ENCODE data around the gene MAD2L2. TPM values are rescaled to one million over a fixed set of nuclear protein-coding genes. Genes with fewer than 3 reads are reported as not detected.

The MAD2L2 gene
- polyA plus RNA-seq, 3 donors = 50.4 to 71.3 (median 57.8) TPM

DNA sequence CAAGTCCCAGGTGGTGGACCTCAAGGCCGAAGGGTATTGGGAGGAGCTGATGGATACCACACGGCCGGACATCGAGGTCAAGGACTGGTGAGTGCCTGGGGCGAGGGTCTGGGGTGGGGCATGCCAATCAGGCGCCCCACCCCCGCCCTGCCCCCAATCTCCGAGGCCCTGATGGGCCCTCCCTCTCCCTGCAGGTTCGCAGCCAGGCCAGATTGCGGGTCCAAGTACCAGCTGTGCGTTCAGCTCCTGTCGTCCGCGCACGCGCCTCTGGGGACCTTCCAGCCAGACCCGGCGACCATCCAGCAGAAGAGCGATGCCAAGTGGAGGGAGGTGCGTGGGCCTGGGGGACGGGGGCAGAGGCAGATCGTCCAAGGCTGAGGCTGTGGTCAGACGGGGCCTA is 22.4 kb downstream of the MAD2L2 start:
- intact Hi-C loops (cut with micrococcal nuclease) = no loop called here
- no peak overlapping the region for H3K9ac ChIP-seq (ENCODE audit: insufficient read depth, low read length, poor library complexity, severe bottlenecking)
- H3K79me2 ChIP-seq (ENCODE audit: insufficient read depth, low read length) = no peaks in the 10 kb centered on the region
- no peak overlapping the region for H3K27ac ChIP-seq (ENCODE audit: low read depth in 1 of 2, low read length in 2 of 2)
- 97% methylated on average over 23 of the region's 23 CpGs for WGBS (ENCODE audit: insufficient coverage)
- Mint-ChIP-seq H3K36me3 (peaks cover 4 to 19% of the 10 kb centered on the region in 2 donors), H3K9me3 (peaks cover 0 to 6% (median 0%) of the 10 kb centered on the region in 7 donors), H3K27me3 (ENCODE audit: low read depth in 3 of 3) (peaks cover 14 to 27% (median 23%) of the 10 kb centered on the region in 3 donors), H3K4me3 (no peak overlapping the region), H3K27ac (no peak overlapping the region), H3K4me1 (peaks cover 16% of the 10 kb centered on the region)
- peaks cover 15 to 26% of the 10 kb centered on the region in 2 donors for H3K4me1 ChIP-seq (ENCODE audit: control insufficient read depth in 1 of 2, insufficient read depth in 2 of 2, low read length in 2 of 2)
- peaks cover 0 to 16% of the 10 kb centered on the region in 2 donors for H3K27me3 ChIP-seq (ENCODE audit: control insufficient read depth in 2 of 2, insufficient read depth in 2 of 2, low read length in 2 of 2)
- H4K20me1 ChIP-seq (ENCODE audit: insufficient read depth, low read length) = no peaks in the 10 kb centered on the region
- no peak overlapping the region for H2AFZ ChIP-seq (ENCODE audit: insufficient read depth, low read depth, low read length, poor library complexity, severe bottlenecking)
- no peak for DNase-seq
- no peak overlapping the region for H3K4me3 ChIP-seq (replicated peaks in 1 of 3; ENCODE audit: low read depth in 2 of 3, low read length in 3 of 3)
- H3K4me2 ChIP-seq (replicated peaks; ENCODE audit: extremely low read depth, low read length, poor library complexity, severe bottlenecking) = no peak overlapping the region
- H3K36me3 ChIP-seq (replicated peaks in 1 of 2; ENCODE audit: control insufficient read depth in 1 of 2, insufficient read depth in 2 of 2, low read length in 2 of 2) = no peaks in the 10 kb centered on the region
- TF ChIP-seq, protein P1, sequence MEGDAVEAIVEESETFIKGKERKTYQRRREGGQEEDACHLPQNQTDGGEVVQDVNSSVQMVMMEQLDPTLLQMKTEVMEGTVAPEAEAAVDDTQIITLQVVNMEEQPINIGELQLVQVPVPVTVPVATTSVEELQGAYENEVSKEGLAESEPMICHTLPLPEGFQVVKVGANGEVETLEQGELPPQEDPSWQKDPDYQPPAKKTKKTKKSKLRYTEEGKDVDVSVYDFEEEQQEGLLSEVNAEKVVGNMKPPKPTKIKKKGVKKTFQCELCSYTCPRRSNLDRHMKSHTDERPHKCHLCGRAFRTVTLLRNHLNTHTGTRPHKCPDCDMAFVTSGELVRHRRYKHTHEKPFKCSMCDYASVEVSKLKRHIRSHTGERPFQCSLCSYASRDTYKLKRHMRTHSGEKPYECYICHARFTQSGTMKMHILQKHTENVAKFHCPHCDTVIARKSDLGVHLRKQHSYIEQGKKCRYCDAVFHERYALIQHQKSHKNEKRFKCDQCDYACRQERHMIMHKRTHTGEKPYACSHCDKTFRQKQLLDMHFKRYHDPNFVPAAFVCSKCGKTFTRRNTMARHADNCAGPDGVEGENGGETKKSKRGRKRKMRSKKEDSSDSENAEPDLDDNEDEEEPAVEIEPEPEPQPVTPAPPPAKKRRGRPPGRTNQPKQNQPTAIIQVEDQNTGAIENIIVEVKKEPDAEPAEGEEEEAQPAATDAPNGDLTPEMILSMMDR (IDR thresholded peaks at IDR 0.05) = no peak
- H3K9me3 ChIP-seq (replicated peaks in 1 of 2; ENCODE audit: control insufficient read depth in 1 of 2, insufficient read depth in 1 of 2, low read length in 2 of 2) = no peaks in the 10 kb centered on the region

DNA sequence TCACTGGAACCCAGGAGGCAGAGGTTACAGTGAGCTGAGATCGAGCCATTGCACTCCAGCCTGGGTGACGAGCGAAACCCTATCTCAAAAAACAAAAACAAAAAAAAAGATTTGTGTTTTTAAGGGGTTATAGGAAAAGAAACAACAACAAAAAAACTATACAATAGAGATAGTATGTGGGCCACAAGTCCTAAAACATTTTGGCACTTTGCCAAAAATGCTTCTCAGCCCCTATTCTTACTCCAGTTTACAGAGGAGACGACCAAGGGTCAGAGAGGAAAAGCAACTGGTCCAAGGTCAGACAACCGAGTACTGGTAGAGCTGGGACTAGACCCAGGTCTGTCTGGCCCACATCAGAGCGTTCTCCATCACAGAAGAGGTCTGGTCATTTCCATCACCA is 23.3 kb downstream of the MAD2L2 start:
- no peak overlapping the region for H3K4me3 Mint-ChIP-seq

More for the DNA sequence above, 23.3 kb downstream of the MAD2L2 start:
- intact Hi-C loops (cut with micrococcal nuclease) = no loop called here
- no peaks in the 10 kb centered on the region for H3K9me3 ChIP-seq (replicated peaks in 1 of 2; ENCODE audit: control insufficient read depth in 1 of 2, insufficient read depth in 1 of 2, low read length in 2 of 2)
- Mint-ChIP-seq H3K27ac (no peak overlapping the region), H3K27me3 (ENCODE audit: low read depth in 3 of 3) (peaks cover 17 to 31% (median 22%) of the 10 kb centered on the region in 3 donors), H3K9me3 (no peaks in the 10 kb centered on the region), H3K36me3 (peaks cover 4 to 19% of the 10 kb centered on the region in 2 donors), H3K4me1 (peaks cover 7% of the 10 kb centered on the region)
- H3K9ac ChIP-seq (ENCODE audit: insufficient read depth, low read length, poor library complexity, severe bottlenecking) = no peak overlapping the region
- H3K27ac ChIP-seq (ENCODE audit: low read depth in 1 of 2, low read length in 2 of 2) = no peak overlapping the region
- H3K79me2 ChIP-seq (ENCODE audit: insufficient read depth, low read length) = no peaks in the 10 kb centered on the region
- no peak for DNase-seq
- H3K36me3 ChIP-seq (replicated peaks in 1 of 2; ENCODE audit: control insufficient read depth in 1 of 2, insufficient read depth in 2 of 2, low read length in 2 of 2) = no peaks in the 10 kb centered on the region
- WGBS (ENCODE audit: insufficient coverage) = 90% methylated on average over 3 of the region's 6 CpGs
- H4K20me1 ChIP-seq (ENCODE audit: insufficient read depth, low read length) = no peaks in the 10 kb centered on the region
- peaks cover 0 to 21% of the 10 kb centered on the region in 2 donors for H3K27me3 ChIP-seq (ENCODE audit: control insufficient read depth in 2 of 2, insufficient read depth in 2 of 2, low read length in 2 of 2)
- no peak overlapping the region for H3K4me3 ChIP-seq (replicated peaks in 1 of 3; ENCODE audit: low read depth in 2 of 3, low read length in 3 of 3)
- H2AFZ ChIP-seq (ENCODE audit: insufficient read depth, low read depth, low read length, poor library complexity, severe bottlenecking) = no peak overlapping the region
- TF ChIP-seq, protein P1 (IDR thresholded peaks at IDR 0.05) = no peak
- H3K4me2 ChIP-seq (replicated peaks; ENCODE audit: extremely low read depth, low read length, poor library complexity, severe bottlenecking) = no peak overlapping the region
- H3K4me1 ChIP-seq (ENCODE audit: control insufficient read depth in 1 of 2, insufficient read depth in 2 of 2, low read length in 2 of 2) = peaks cover 8 to 17% of the 10 kb centered on the region in 2 donors
